ENCODE measurements around the gene FAM219A.
"Not testable (repeated sequence)": the region's sequence is repeated elsewhere in the genome, so short reads cannot be mapped to it uniquely, and the experiment has no call there.

FAM219A gene

DNA sequence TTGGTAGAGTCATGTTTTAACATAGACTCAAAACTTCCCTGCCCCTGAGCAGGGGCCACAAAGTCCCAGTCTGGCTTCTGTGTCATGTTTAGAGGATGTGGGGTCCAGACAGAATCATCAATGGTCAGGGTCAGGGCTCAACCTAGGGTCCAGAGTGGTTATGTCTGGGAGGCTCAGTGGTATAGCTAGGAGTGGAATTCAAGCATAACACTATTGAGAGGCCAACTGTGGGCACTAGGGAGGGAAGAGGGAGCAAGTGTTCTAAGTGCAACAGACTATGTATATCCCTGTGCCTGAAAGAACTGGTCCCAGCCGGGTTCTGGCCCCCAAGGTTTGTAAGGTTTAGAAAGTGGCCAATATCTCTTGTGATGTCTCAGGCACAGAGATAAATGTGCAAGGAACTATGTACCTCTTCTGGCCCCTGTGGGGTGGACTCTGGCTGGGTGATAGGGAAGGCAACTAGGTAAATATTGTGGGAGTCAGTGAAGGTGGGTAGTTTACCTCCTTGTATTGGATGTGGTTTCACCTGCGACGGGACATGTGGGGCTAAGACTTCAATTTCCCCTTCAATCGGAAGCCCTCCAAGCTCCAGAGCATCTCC is 95.7 kb downstream of the FAM219A start (continued):
- TF ChIP-seq ZNF621 (tag by site-specific recombination; IDR thresholded peaks at IDR 0.05): no peak
- TF ChIP-seq, protein P1, sequence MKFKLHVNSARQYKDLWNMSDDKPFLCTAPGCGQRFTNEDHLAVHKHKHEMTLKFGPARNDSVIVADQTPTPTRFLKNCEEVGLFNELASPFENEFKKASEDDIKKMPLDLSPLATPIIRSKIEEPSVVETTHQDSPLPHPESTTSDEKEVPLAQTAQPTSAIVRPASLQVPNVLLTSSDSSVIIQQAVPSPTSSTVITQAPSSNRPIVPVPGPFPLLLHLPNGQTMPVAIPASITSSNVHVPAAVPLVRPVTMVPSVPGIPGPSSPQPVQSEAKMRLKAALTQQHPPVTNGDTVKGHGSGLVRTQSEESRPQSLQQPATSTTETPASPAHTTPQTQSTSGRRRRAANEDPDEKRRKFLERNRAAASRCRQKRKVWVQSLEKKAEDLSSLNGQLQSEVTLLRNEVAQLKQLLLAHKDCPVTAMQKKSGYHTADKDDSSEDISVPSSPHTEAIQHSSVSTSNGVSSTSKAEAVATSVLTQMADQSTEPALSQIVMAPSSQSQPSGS (tag by site-specific recombination; IDR thresholded peaks at IDR 0.05; ENCODE audit: low read depth): no peak
- no peak for TF ChIP-seq HOXD13 (CRISPR knock-in tag; IDR thresholded peaks at IDR 0.05; ENCODE audit: borderline replicate concordance)
- TF ChIP-seq, protein P2, sequence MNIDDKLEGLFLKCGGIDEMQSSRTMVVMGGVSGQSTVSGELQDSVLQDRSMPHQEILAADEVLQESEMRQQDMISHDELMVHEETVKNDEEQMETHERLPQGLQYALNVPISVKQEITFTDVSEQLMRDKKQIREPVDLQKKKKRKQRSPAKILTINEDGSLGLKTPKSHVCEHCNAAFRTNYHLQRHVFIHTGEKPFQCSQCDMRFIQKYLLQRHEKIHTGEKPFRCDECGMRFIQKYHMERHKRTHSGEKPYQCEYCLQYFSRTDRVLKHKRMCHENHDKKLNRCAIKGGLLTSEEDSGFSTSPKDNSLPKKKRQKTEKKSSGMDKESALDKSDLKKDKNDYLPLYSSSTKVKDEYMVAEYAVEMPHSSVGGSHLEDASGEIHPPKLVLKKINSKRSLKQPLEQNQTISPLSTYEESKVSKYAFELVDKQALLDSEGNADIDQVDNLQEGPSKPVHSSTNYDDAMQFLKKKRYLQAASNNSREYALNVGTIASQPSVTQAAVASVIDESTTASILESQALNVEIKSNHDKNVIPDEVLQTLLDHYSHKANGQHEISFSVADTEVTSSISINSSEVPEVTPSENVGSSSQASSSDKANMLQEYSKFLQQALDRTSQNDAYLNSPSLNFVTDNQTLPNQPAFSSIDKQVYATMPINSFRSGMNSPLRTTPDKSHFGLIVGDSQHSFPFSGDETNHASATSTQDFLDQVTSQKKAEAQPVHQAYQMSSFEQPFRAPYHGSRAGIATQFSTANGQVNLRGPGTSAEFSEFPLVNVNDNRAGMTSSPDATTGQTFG (tag by site-specific recombination; IDR thresholded peaks at IDR 0.05; ENCODE audit: borderline replicate concordance): no peak
- TF ChIP-seq ZNF10 (tag by site-specific recombination; IDR thresholded peaks at IDR 0.05): no peak
- no peak for TF ChIP-seq ZNF341 (tag by site-specific recombination; IDR thresholded peaks at IDR 0.05; ENCODE audit: low read depth)
- TF ChIP-seq, protein P3, sequence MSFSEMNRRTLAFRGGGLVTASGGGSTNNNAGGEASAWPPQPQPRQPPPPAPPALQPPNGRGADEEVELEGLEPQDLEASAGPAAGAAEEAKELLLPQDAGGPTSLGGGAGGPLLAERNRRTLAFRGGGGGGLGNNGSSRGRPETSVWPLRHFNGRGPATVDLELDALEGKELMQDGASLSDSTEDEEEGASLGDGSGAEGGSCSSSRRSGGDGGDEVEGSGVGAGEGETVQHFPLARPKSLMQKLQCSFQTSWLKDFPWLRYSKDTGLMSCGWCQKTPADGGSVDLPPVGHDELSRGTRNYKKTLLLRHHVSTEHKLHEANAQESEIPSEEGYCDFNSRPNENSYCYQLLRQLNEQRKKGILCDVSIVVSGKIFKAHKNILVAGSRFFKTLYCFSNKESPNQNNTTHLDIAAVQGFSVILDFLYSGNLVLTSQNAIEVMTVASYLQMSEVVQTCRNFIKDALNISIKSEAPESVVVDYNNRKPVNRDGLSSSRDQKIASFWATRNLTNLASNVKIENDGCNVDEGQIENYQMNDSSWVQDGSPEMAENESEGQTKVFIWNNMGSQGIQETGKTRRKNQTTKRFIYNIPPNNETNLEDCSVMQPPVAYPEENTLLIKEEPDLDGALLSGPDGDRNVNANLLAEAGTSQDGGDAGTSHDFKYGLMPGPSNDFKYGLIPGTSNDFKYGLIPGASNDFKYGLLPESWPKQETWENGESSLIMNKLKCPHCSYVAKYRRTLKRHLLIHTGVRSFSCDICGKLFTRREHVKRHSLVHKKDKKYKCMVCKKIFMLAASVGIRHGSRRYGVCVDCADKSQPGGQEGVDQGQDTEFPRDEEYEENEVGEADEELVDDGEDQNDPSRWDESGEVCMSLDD (tag by site-specific recombination; IDR thresholded peaks at IDR 0.05): no peak
- TF ChIP-seq MYNN (tag by site-specific recombination; IDR thresholded peaks at IDR 0.05; ENCODE audit: borderline replicate concordance): no peak

DNA sequence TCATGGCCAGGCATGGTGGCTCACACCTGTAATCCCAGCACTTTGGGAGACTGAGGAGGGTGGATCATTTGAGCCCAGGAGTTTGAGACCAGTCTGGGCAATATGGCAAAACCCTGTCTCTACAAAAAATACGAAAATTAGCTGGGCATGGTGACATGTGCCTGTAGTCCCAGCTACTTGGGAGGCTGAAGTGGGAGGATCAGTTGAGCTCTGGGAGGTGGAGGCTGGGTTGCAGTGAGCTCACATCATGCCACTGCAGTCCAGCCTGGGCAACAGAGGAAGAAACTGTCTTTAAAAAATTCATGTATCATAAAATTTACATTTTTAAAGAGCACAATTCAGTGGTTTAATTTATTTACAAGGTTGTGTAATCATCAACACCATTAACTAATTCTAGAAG is 105.4 kb downstream of the FAM219A start:
- CTCF ChIA-PET: interaction anchor here (2.4 kb wide), 1 partner anchor 26 kb away, joined by 11 read pairs; no protein-coding TSS in a partner anchor

DNA sequence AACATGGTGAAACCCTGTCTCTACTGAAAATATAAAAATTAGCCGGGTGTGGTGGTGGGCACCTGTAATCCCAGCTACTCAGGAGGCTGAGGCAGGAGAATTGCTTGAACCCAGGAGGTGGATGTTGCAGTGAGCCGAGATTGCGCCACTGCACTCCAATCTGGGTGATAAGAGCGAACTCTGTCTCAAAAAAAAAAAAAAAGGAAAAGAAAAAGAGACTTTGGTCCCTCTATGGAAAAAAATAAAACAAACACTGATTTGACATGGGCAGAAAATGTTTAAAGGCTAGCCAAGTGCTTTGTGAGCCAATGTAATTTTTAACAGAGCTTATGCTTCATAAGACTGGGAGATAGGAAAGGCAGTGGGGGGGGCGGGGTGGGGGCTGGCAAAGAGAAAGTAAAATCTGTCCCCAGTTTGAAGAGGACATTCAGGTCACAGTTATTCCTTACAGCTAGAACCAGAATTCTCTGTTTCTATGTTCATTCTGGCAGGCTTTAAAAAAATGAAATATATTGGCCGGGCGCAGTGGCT is 106.2 kb downstream of the FAM219A start:
- H3K36me3 ChIP-seq (ENCODE audit: control insufficient read depth in 2 of 2, insufficient read depth in 1 of 2, low read length in 2 of 2); H3K4me3 ChIP-seq (ENCODE audit: low read depth, low read length); H3K4me1 ChIP-seq (ENCODE audit: control insufficient read depth, insufficient read depth, low read length); H3K27ac ChIP-seq (ENCODE audit: extremely low read depth, low read depth, low read length); H3K9me3 ChIP-seq (ENCODE audit: control insufficient read depth, insufficient read depth, low read depth, low read length): not testable (repeated sequence)
- POLR2A ChIA-PET: interaction anchor here (0.7 kb wide), 1 partner anchor 44 kb away, joined by 4 read pairs; no protein-coding TSS in a partner anchor
- CTCF ChIA-PET: interaction anchor here (1.2 to 2.4 kb wide), 2 partner anchors 27 to 52 kb away, joined by 3 to 11 read pairs; no protein-coding TSS in a partner anchor

More for the DNA sequence above, 105.4 kb downstream of the FAM219A start:
- H3K27ac ChIP-seq (ENCODE audit: extremely low read depth, low read depth, low read length); H3K9me3 ChIP-seq (ENCODE audit: control insufficient read depth, insufficient read depth, low read depth, low read length); H3K36me3 ChIP-seq (ENCODE audit: control insufficient read depth in 2 of 2, insufficient read depth in 1 of 2, low read length in 2 of 2); H3K4me3 ChIP-seq (ENCODE audit: low read depth, low read length); H3K4me1 ChIP-seq (ENCODE audit: control insufficient read depth, insufficient read depth, low read length): not testable (repeated sequence)
- POLR2A ChIA-PET: interaction anchor here (0.7 kb wide), 1 partner anchor 21 kb away, joined by 4 read pairs; no protein-coding TSS in a partner anchor

DNA sequence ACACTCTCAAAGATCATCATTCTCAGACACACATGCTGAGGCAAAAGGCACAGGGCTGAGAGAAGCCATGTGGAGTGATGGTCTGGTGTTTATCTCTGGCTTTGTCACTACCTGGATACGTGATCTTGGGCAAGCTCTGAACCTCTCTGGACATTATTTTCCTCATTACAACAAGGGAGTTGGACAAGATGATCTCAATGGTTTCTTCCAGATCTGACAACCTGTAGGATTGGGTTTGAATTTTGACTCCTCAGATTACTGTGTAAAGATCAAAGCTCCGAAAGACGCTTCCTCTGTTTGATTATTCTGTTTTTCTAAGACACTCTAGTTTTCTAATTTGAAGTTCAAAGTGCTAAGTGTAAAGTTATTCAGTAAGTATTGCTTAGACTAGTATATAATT is 109.0 kb downstream of the FAM219A start:
- Histone ChIP-seq H3K4me3 (ENCODE audit: low read depth, low read length) (no peak overlapping the region), H3K4me1 (ENCODE audit: control insufficient read depth, insufficient read depth, low read length) (no peaks in the 10 kb centered on the region), H3K9me3 (ENCODE audit: control insufficient read depth, insufficient read depth, low read depth, low read length) (no peaks in the 10 kb centered on the region), H3K36me3 (ENCODE audit: control insufficient read depth in 2 of 2, insufficient read depth in 1 of 2, low read length in 2 of 2) (no peaks in the 10 kb centered on the region; a peak in 1 of 3 replicates), H3K27ac (ENCODE audit: extremely low read depth, low read depth, low read length) (no peak overlapping the region)
- CTCF ChIA-PET: interaction anchor here (1.7 to 2.5 kb wide), 2 partner anchors 17 to 54 kb away, joined by 4 to 10 read pairs; no protein-coding TSS in a partner anchor
- no peak for TF ChIP-seq MEIS1 (CRISPR knock-in tag; IDR thresholded peaks at IDR 0.05; ENCODE audit: borderline replicate concordance)
- TF ChIP-seq ZNF530 (tag by site-specific recombination; IDR thresholded peaks at IDR 0.05; ENCODE audit: low read depth): no peak
- TF ChIP-seq ZNF114 (tag by site-specific recombination; IDR thresholded peaks at IDR 0.05): no peak
- no peak for TF ChIP-seq ZFP69B (tag by site-specific recombination; IDR thresholded peaks at IDR 0.05)
- TF ChIP-seq ZNF221 (tag by site-specific recombination; IDR thresholded peaks at IDR 0.05; ENCODE audit: borderline replicate concordance): no peak
- TF ChIP-seq SCRT2 (tag by site-specific recombination; IDR thresholded peaks at IDR 0.05): no peak
- no peak for TF ChIP-seq ZNF48 (tag by site-specific recombination; IDR thresholded peaks at IDR 0.05)
- POLR2A ChIA-PET: interaction anchor here (1.1 kb wide), 1 partner anchor 27 kb away, joined by 3 read pairs; the partner anchor contains the start of gene MYORG

All from HEK293 (cell line).